ENCODE data around the gene GRK3.

Gene GRK3

GRCh38 chr22:25545146-25545545 is 19.3 kb upstream of the GRK3 start:
- no peak for DNase-seq (ENCODE audit: low read depth)
- no peak for TF ChIP-seq CTCF (IDR thresholded peaks at IDR 0.05; ENCODE audit: low read depth, low read length)
- no peak for TF ChIP-seq POLR2A (IDR thresholded peaks at IDR 0.05; ENCODE audit: extremely low read depth, insufficient read length)
- TF ChIP-seq, protein P1, sequence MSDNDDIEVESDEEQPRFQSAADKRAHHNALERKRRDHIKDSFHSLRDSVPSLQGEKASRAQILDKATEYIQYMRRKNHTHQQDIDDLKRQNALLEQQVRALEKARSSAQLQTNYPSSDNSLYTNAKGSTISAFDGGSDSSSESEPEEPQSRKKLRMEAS (IDR thresholded peaks at IDR 0.05; ENCODE audit: low read depth, low read length) = no peak
- no peak for TF ChIP-seq MYC (IDR thresholded peaks at IDR 0.05; ENCODE audit: low read depth, low read length)
- H3K4me3 ChIP-seq (ENCODE audit: low read depth, low read length) = no peak overlapping the region

DNA sequence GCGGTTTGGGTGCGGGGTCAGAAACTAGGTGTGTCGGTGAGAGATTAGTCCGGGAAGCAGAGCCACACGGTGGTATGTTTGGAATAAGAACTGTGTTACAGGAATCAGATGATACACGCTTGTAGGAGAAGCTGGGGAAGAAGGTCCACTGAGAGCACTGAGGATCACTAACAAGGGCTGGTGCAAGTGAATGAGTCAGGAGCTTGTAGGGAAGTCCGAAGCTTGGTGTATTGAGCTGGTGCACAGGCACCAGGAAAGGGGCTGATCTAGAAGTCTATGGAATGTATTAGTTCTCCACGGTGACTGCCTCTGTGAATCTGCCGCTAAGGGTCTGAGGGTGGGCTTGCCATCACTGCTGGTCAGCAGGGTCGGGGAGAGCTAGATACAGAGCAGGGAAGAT is 18.8 kb upstream of the GRK3 start:
- TF ChIP-seq POLR2A (IDR thresholded peaks at IDR 0.05; ENCODE audit: extremely low read depth, insufficient read length) (no peak), MYC (IDR thresholded peaks at IDR 0.05; ENCODE audit: low read depth, low read length) (no peak), CTCF (IDR thresholded peaks at IDR 0.05; ENCODE audit: low read depth, low read length) (no peak)
- TF ChIP-seq, protein P1 (IDR thresholded peaks at IDR 0.05; ENCODE audit: low read depth, low read length) = no peak
- no peak for DNase-seq (ENCODE audit: low read depth)
- H3K4me3 ChIP-seq (ENCODE audit: low read depth, low read length) = no peak overlapping the region

DNA sequence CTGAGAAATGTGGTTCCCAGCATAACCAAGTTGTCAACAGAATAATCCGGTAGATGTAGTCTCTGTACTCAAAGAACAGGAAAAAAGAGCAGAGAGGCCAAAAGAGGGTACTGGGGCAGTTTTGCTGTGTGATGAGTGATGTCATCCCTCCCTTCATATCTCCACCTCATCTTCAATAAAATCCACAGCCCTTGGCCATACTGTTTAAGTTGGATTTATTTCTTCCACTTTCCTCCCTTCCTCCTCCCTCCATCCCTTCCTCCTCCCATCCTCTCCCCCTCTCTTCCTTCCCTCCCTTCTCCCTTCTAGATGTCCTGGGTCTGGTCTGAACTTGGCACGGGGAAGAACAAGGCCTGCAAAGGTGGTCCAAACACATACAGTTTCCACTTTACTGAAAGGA is 18.2 kb upstream of the GRK3 start:
- TF ChIP-seq POLR2A (IDR thresholded peaks at IDR 0.05; ENCODE audit: extremely low read depth, insufficient read length) (no peak), CTCF (IDR thresholded peaks at IDR 0.05; ENCODE audit: low read depth, low read length) (no peak), MYC (IDR thresholded peaks at IDR 0.05; ENCODE audit: low read depth, low read length) (no peak)
- TF ChIP-seq, protein P1 (IDR thresholded peaks at IDR 0.05; ENCODE audit: low read depth, low read length) = no peak
- DNase-seq (ENCODE audit: low read depth) = no peak
- H3K4me3 ChIP-seq (ENCODE audit: low read depth, low read length) = no peak overlapping the region

- peak; percentile 84 for DNase-seq (ENCODE audit: low read depth)
- TF ChIP-seq, protein P1 (IDR thresholded peaks at IDR 0.05; ENCODE audit: low read depth, low read length) = no peak
- TF ChIP-seq MYC (IDR thresholded peaks at IDR 0.05; ENCODE audit: low read depth, low read length) (no peak), POLR2A (IDR thresholded peaks at IDR 0.05; ENCODE audit: extremely low read depth, insufficient read length) (no peak), CTCF (IDR thresholded peaks at IDR 0.05; ENCODE audit: low read depth, low read length) (no peak)
- H3K4me3 ChIP-seq (ENCODE audit: low read depth, low read length) = no peak overlapping the region
Observed at GRCh38 chr22:25546751-25547150, 17.7 kb upstream of the GRK3 start.

DNA sequence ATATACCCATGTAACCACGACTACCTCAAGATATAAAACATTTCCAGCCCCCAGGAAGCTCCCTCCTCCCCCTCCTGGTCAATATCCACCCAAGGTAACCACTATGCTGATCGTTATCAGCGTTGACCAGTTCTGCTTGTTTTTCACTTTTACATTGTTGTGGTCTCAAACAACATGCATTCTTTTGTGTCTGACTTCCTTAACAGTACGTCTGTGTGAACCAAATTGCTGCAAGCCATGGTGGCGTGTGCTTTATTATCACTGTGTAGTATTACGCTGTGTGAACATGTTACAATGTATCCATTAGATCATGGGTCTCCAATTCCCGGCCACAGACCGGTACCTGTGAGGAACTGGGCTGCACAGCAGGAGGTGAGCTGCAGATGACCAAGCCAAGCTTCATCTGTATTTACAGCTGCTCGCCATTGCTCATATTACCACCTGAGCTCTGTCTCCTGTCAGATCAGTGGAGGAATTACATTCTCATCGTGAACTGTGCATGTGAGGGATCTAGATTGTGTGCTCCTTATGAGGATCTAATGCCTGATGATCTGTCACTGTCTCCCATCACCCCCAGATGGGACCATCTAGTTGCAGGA is 15.5 kb upstream of the GRK3 start:
- TF ChIP-seq POLR2A (IDR thresholded peaks at IDR 0.05; ENCODE audit: extremely low read depth, insufficient read length) (no peak), CTCF (IDR thresholded peaks at IDR 0.05; ENCODE audit: low read depth, low read length) (no peak), MYC (IDR thresholded peaks at IDR 0.05; ENCODE audit: low read depth, low read length) (no peak)
- TF ChIP-seq, protein P1 (IDR thresholded peaks at IDR 0.05; ENCODE audit: low read depth, low read length) = no peak
- no peak overlapping the region for H3K4me3 ChIP-seq (ENCODE audit: low read depth, low read length)
- peak; percentile 27 for DNase-seq (ENCODE audit: low read depth)
